GM12878 (cell line): ENCODE results near the gene KRTAP3-3. TPM values are rescaled to one million over a fixed set of nuclear protein-coding genes. Genes with fewer than 3 reads are reported as not detected.

Experiments used
- ATAC-seq: fragments of 200-7000 bp; cut with Tn5 transposase; 3 replicates; pipeline ENCODE4 v1.9.1; 2020; ENCODE audit warnings: mild to moderate bottlenecking, moderate library complexity
- BruUV-seq: library from RNA; stranded (reverse); fragments of 400-500 nt; replicated peaks from 2 replicates; lab custom pipeline; 2021; lab: Mats Ljungman, UMichigan
- CTCF ChIA-PET: fragments of 300-600 bp; sonication (Branson Sonifier 250); formaldehyde crosslinking; extraction: SDS; loops from one replicate; lab custom pipeline; 2021; ENCODE audit warnings: inconsistent platforms; lab: Yijun Ruan, JAX
- POLR2A ChIA-PET: fragments of 350-600 bp; formaldehyde crosslinking; extraction: SDS; loops from one replicate; lab custom pipeline; 2021; ENCODE audit warnings: inconsistent platforms; lab: Charles Lee
- RAD21 ChIA-PET: fragments of 300-600 bp; sonication (Branson Sonifier 250); formaldehyde crosslinking; loops from one replicate; lab custom pipeline; 2023; ENCODE audit warnings: antibody characterized with exemption; ENCODE audit not compliant: unreplicated experiment; lab: Charles Lee
- SMC1A ChIA-PET: fragments of 300-600 bp; sonication (Branson Sonifier 250); formaldehyde crosslinking; loops from one replicate; lab custom pipeline; 2023; ENCODE audit not compliant: unreplicated experiment, uncharacterized antibody; lab: Charles Lee
- DNase-seq: peaks from one replicate; pipeline ENCODE4 v3.0.0-alpha.2; 2011; ENCODE audit warnings: low read depth, low spot score
- FAIRE-seq: peaks from 3 replicates; lab custom pipeline; 2011; peaks lifted over from hg19 to GRCh38; lab: Jason Lieb, UNC
- H2AFZ ChIP-seq: 2 replicates; pipeline ENCODE4 v1.6.0; 2011; ENCODE audit warnings: low read depth, low read length, control low read depth; ENCODE audit not compliant: control insufficient read depth
- H3K27ac ChIP-seq: 2 replicates; pipeline ENCODE4 v1.5.1; 2011; ENCODE audit warnings: control low read depth; ENCODE audit not compliant: control insufficient read depth, insufficient read depth
- H3K27me3 ChIP-seq, 2 experiments: replicated peaks in 1 of 2; 2 replicates each; pipeline versions ENCODE4 v1.6.0 to v1.6.1; 2011; ENCODE audit warnings: low read length in 1 of 2; ENCODE audit not compliant: control insufficient read depth in 2 of 2, insufficient read depth in 2 of 2
- H3K36me3 ChIP-seq, 2 experiments: 2 replicates each; pipeline ENCODE4 v1.5.1; 2011; ENCODE audit warnings: low read length in 1 of 2; ENCODE audit not compliant: control insufficient read depth in 2 of 2, insufficient read depth in 2 of 2
- H3K4me1 ChIP-seq: 2 replicates; pipeline ENCODE4 v1.6.1; 2011; ENCODE audit warnings: mild to moderate bottlenecking, low read length, moderate library complexity, mixed read lengths; ENCODE audit not compliant: control insufficient read depth, insufficient read depth
- H3K4me2 ChIP-seq: 2 replicates; pipeline ENCODE4 v1.6.0; 2011; ENCODE audit warnings: control low read depth; ENCODE audit not compliant: control insufficient read depth, insufficient read depth
- H3K4me3 ChIP-seq: fragments of 200-600 bp; sonication (generic); 2 replicates; pipeline ENCODE4 v1.5.1; 2016
- H3K79me2 ChIP-seq: 2 replicates; pipeline ENCODE4 v1.6.0; 2011; ENCODE audit warnings: low read length; ENCODE audit not compliant: control insufficient read depth, insufficient read depth
- H3K9ac ChIP-seq: 2 replicates; pipeline ENCODE4 v1.8.0; 2011; ENCODE audit warnings: low read length, control low read depth, mixed read lengths; ENCODE audit not compliant: control insufficient read depth, insufficient read depth
- H3K9me3 ChIP-seq: replicated peaks from 3 replicates; pipeline ENCODE4 v1.5.1; 2011; ENCODE audit warnings: mild to moderate bottlenecking, low read length; ENCODE audit not compliant: control insufficient read depth, insufficient read depth
- H4K20me1 ChIP-seq: 2 replicates; pipeline ENCODE4 v1.6.0; 2011; ENCODE audit not compliant: control insufficient read depth, insufficient read depth
- BMI1 ChIP-seq: fragments of 450-650 bp; IDR thresholded peaks from 2 replicates; pipeline ENCODE4 v1.6.1; 2016; ENCODE audit warnings: mild to moderate bottlenecking, moderate library complexity, borderline replicate concordance
- BRCA1 ChIP-seq: IDR thresholded peaks from 2 replicates; pipeline ENCODE4 v1.6.1; 2011; ENCODE audit warnings: low read depth, low read length, improper control_type of control experiment
- CHD1 ChIP-seq: IDR thresholded peaks from 2 replicates; pipeline ENCODE4 v1.6.1; 2012; ENCODE audit warnings: low read depth, low read length, improper control_type of control experiment
- E2F4 ChIP-seq: IDR thresholded peaks from 2 replicates; pipeline ENCODE4 v1.6.1; 2012; ENCODE audit warnings: low read depth, low read length, improper control_type of control experiment
- PBX3 ChIP-seq: IDR thresholded peaks from 2 replicates; pipeline ENCODE4 v1.6.1; 2011; ENCODE audit warnings: mild to moderate bottlenecking, low read depth, low read length, moderate library complexity; ENCODE audit not compliant: insufficient replicate concordance
- RAD21 ChIP-seq: IDR thresholded peaks from 2 replicates; pipeline ENCODE4 v1.6.1; 2011; ENCODE audit warnings: mild to moderate bottlenecking, low read depth, low read length, moderate library complexity; ENCODE audit not compliant: insufficient read depth
- RBBP5 ChIP-seq: fragments of 200-600 bp; sonication (generic); conservative IDR thresholded peaks from 2 replicates; pipeline ENCODE4 v1.6.1; 2016
- TCF12 ChIP-seq: IDR thresholded peaks from 2 replicates; pipeline ENCODE4 v1.6.1; 2011; ENCODE audit warnings: low read depth, mild to moderate bottlenecking, low read length
- YY1 ChIP-seq: IDR thresholded peaks from 2 replicates; pipeline ENCODE4 v1.6.1; 2011; ENCODE audit warnings: low read depth, mild to moderate bottlenecking, low read length
- ZNF274 ChIP-seq: IDR thresholded peaks from one replicate; pipeline ENCODE4 v1.8.0; 2011; ENCODE audit not compliant: insufficient read length, insufficient read depth
- WGBS: methylation state at CpG from one replicate; pipeline ENCODE4 v1.1.6; 2016; ENCODE audit warnings: low lambda C conversion rate; ENCODE audit not compliant: insufficient replicate concordance, insufficient coverage; ENCODE audit errors: missing lambda C conversion rate; 5-methylcytosine and 5-hydroxymethylcytosine counted together
- in situ Hi-C: fragments of 300-500 bp; cut with MboI; formaldehyde crosslinking; loops from 9 replicates; pipeline ENCODE4 v1.14.3; 2018; ENCODE audit warnings: mixed read lengths
- intact Hi-C: fragments of 100-400 bp; cut with micrococcal nuclease; formaldehyde crosslinking; loops from one replicate; pipeline ENCODE4 v1.14.2; 2022; ENCODE audit not compliant: unreplicated experiment
- polyA plus RNA-seq, 11 experiments: library from polyadenylated mRNA; depleted of rRNA in 4 of 11; unstranded in 6 of 11; stranded (reverse) in 5 of 11; fragments of >200 nt; fragmentation: Nextera tagmentation in 4 of 11; fragmentation: Illumina TruSeq in 1 of 11; extraction: Ambion mirVana in 4 of 11; extraction: Trizol in 1 of 11; gene quantifications; 1 replicate in 1 of 11; 2 replicates in 10 of 11; pipeline versions ENCODE4 v1.2.1 to v1.2.3, GENCODE V29; 2011 to 2016; ENCODE audit warnings: inconsistent platforms in 2 of 11, missing spikeins in 2 of 11, low read depth in 1 of 11
- total RNA-seq, 4 experiments: library from RNA; depleted of rRNA in 3 of 4; stranded (reverse); fragments of >200 nt in 3 of 4; fragmentation: Illumina TruSeq in 1 of 4; extraction: Trizol in 1 of 4; gene quantifications; 2 replicates each; pipeline versions ENCODE4 v1.2.1 to v1.2.3, GENCODE V29; 2013 to 2021
- TF ChIP-seq, protein P1 (sequence below): fragments of 450-650 bp; IDR thresholded peaks from 2 replicates; pipeline ENCODE4 v1.6.1; 2017; ENCODE audit warnings: antibody characterized with exemption, mild to moderate bottlenecking, moderate library complexity
- TF ChIP-seq, protein P2 (sequence below): IDR thresholded peaks from 2 replicates; pipeline ENCODE4 v1.6.1; 2011; ENCODE audit warnings: low read depth, low read length, improper control_type of control experiment, borderline replicate concordance

The KRTAP3-3 gene
- total and polyA plus RNA-seq, 10 of the 15 experiments (the other 5 are each of a cell fraction or from before 2014, with no cell fraction given): not detected

DNA sequence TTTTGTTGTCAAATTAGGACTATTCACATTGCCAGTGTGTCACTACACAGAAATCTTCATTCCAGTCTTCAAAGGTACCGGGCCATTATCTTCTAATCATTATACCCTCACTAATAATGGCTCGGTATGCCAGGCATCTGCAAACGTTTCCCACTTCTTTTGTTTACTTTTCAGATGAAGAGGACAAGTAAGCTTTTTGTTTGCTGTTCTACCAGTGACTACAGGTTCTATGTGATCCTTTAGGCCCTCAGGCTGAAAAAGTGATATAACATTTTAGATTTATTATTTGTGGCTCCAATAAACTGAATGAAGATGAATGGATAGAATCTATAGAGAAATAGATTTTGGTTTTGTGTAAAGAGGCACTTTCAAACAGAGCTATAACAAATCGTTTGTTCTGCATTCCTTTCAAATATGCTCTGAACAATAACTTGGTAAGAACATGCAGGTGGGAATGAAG is 15.4 kb upstream of the KRTAP3-3 start:
- 4% methylated on average over 4 of the region's 4 CpGs for WGBS
- ChIA-PET CTCF (interaction anchor here (0.8 kb wide), 1 partner anchor 45 kb away, joined by 3 read pairs; no protein-coding TSS in a partner anchor), RAD21 (no interaction called here), SMC1A (no interaction called here), POLR2A (no interaction called here)
- Histone ChIP-seq H3K4me2 (no peak overlapping the region), H3K9ac (no peak overlapping the region), H3K4me3 (no peak overlapping the region), H2AFZ (no peak overlapping the region), H3K4me1 (no peaks in the 10 kb centered on the region), H3K27me3 (peaks cover 0 to 3% of the 10 kb centered on the region in 2 experiments; a peak in 2 of 4 replicates), H4K20me1 (no peaks in the 10 kb centered on the region), H3K36me3 (no peaks in the 10 kb centered on the region), H3K27ac (no peak overlapping the region), H3K9me3 (no peaks in the 10 kb centered on the region), H3K79me2 (no peaks in the 10 kb centered on the region)
- DNase-seq (no peak), ATAC-seq (no peak), FAIRE-seq (no peak)
- BruUV-seq: no TSS peak
- intact Hi-C loops: no loop called here
- in situ Hi-C loops: no loop called here
- no peak for TF ChIP-seq BMI1

DNA sequence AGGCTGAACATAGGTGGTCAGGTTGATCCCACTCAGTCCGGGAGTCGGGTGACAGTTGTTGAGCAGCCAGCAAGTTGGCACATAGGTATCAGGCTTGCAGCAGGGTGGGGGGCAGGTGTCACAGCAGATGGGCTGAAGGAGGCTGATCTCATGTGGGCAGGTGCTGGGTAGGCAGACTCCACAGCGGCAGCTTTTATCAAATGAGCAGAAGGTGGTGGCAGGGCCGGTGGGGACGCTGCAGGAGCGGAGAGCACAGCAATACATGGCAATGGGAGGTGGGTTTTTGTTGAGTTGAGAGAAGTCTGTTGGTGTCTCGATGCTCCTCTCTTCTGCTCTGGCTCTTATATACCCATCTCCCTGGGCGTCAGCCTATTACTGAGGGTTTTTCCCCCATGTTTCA is 14.8 kb upstream of the KRTAP3-3 start, which contains the start of gene KRTAP3-1:
TSS of gene KRTAP3-1 (minus strand) at position 318 of the 400 bp plus-strand sequence. CDS start at position 264, 54 bp downstream.
- in situ Hi-C loops: no loop called here
- H4K20me1 ChIP-seq: no peaks in the 10 kb centered on the region
- ChIA-PET POLR2A (no interaction called here), CTCF (no interaction called here), SMC1A (no interaction called here), RAD21 (no interaction called here)
- no peak within 1 kb of the TSS for H3K4me3 ChIP-seq
- no TSS peak for BruUV-seq
- H3K9ac ChIP-seq: no peak within 1 kb of the TSS
- no peak within 1 kb of the TSS for H2AFZ ChIP-seq
- H3K9me3 ChIP-seq: no peaks in the 10 kb centered on the region
- 45% methylated on average over 8 of the region's 8 CpGs for WGBS
- intact Hi-C loops: no loop called here
- H3K79me2 ChIP-seq: no peaks in the 10 kb centered on the region
- H3K4me1 ChIP-seq: no peaks in the 10 kb centered on the region
- H3K27me3 ChIP-seq: peaks cover 0 to 3% of the 10 kb centered on the region in 2 experiments; a peak in 2 of 4 replicates
- no peak within 1 kb of the TSS for H3K4me2 ChIP-seq
- no peaks in the 10 kb centered on the region for H3K36me3 ChIP-seq
- no peak within 1 kb of the TSS for H3K27ac ChIP-seq
- ATAC-seq: no peak
- FAIRE-seq: no peak
- DNase-seq: no peak
- TF ChIP-seq, protein P1, sequence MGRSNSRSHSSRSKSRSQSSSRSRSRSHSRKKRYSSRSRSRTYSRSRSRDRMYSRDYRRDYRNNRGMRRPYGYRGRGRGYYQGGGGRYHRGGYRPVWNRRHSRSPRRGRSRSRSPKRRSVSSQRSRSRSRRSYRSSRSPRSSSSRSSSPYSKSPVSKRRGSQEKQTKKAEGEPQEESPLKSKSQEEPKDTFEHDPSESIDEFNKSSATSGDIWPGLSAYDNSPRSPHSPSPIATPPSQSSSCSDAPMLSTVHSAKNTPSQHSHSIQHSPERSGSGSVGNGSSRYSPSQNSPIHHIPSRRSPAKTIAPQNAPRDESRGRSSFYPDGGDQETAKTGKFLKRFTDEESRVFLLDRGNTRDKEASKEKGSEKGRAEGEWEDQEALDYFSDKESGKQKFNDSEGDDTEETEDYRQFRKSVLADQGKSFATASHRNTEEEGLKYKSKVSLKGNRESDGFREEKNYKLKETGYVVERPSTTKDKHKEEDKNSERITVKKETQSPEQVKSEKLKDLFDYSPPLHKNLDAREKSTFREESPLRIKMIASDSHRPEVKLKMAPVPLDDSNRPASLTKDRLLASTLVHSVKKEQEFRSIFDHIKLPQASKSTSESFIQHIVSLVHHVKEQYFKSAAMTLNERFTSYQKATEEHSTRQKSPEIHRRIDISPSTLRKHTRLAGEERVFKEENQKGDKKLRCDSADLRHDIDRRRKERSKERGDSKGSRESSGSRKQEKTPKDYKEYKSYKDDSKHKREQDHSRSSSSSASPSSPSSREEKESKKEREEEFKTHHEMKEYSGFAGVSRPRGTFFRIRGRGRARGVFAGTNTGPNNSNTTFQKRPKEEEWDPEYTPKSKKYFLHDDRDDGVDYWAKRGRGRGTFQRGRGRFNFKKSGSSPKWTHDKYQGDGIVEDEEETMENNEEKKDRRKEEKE: no peak
- TF ChIP-seq CHD1 (no peak), RAD21 (no peak), TCF12 (no peak), BRCA1 (no peak), ZNF274 (no peak), E2F4 (no peak), RBBP5 (no peak), PBX3 (no peak), YY1 (no peak)
- TF ChIP-seq, protein P2, sequence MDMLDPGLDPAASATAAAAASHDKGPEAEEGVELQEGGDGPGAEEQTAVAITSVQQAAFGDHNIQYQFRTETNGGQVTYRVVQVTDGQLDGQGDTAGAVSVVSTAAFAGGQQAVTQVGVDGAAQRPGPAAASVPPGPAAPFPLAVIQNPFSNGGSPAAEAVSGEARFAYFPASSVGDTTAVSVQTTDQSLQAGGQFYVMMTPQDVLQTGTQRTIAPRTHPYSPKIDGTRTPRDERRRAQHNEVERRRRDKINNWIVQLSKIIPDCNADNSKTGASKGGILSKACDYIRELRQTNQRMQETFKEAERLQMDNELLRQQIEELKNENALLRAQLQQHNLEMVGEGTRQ: no peak
